ENCODE measurements around the gene ABCA1. TPM values are rescaled to one million over a fixed set of nuclear protein-coding genes. Genes with fewer than 3 reads are reported as not detected.

ABCA1 gene
- total RNA-seq, 1 donor, result 73.1 TPM

DNA sequence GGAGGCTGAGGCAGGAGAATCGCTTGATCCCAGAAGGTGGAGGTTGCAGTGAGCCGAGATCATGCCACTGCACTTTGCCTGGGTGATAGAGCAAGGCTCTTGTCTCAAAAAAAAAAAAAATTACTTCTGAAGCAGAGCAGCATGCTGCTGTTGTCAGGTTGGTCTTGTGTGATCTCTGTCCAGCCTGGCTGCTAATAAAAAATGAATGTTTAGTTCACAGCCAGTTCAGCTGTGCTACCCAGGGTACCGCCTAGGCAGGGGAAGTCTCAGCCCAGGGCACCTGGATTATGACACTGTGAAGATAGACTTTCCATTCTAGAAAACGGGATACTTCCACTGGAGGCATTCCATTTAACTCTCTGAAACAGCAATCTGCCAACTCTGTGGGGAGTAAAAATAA is 23.5 kb upstream of the ABCA1 start:
- Histone ChIP-seq H3K4me3 (ENCODE audit: insufficient read depth, low read length) (no peak overlapping the region), H3K27me3 (ENCODE audit: insufficient read depth, low read length) (no peaks in the 10 kb centered on the region), H4K20me1 (ENCODE audit: insufficient read depth, low read length) (no peaks in the 10 kb centered on the region), H3K4me1 (ENCODE audit: insufficient read depth, low read length) (no peaks in the 10 kb centered on the region), H3K27ac (ENCODE audit: low read depth, low read length) (no peak overlapping the region), H2AFZ (ENCODE audit: low read length) (no peak overlapping the region), H3K36me3 (ENCODE audit: insufficient read depth, low read length) (no peaks in the 10 kb centered on the region), H3K79me2 (ENCODE audit: insufficient read depth, low read length) (no peaks in the 10 kb centered on the region), H3K9me3 (ENCODE audit: low read depth, low read length) (no peaks in the 10 kb centered on the region), H3K4me2 (ENCODE audit: insufficient read depth, low read length) (no peak overlapping the region)
- DNase-seq (ENCODE audit: insufficient read length, low spot score, missing footprints), result no peak
- TF ChIP-seq, protein P1, sequence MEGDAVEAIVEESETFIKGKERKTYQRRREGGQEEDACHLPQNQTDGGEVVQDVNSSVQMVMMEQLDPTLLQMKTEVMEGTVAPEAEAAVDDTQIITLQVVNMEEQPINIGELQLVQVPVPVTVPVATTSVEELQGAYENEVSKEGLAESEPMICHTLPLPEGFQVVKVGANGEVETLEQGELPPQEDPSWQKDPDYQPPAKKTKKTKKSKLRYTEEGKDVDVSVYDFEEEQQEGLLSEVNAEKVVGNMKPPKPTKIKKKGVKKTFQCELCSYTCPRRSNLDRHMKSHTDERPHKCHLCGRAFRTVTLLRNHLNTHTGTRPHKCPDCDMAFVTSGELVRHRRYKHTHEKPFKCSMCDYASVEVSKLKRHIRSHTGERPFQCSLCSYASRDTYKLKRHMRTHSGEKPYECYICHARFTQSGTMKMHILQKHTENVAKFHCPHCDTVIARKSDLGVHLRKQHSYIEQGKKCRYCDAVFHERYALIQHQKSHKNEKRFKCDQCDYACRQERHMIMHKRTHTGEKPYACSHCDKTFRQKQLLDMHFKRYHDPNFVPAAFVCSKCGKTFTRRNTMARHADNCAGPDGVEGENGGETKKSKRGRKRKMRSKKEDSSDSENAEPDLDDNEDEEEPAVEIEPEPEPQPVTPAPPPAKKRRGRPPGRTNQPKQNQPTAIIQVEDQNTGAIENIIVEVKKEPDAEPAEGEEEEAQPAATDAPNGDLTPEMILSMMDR (IDR thresholded peaks at IDR 0.05; ENCODE audit: extremely low read depth, low read depth, low read length), result no peak

DNA sequence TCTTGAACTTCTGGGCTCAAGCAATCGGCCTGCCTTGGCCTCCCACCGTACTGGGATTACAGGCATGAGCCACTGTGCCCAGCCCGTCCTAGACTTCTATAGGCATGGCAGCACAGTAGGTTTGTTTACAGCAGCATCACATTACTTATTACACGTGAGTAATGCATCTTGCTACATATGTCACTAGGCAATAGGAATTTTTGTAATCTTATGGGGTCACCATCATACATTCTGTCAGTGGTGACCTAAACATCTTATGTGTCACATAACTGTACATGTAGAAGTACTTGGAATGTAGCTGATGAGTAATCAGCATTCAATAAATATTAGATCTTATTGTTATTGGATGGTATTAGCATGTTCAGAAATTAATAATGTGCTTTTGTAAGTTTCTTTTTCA is 22.9 kb upstream of the ABCA1 start:
- no peaks in the 10 kb centered on the region for H3K4me1 ChIP-seq (ENCODE audit: insufficient read depth, low read length)
- DNase-seq (ENCODE audit: insufficient read length, low spot score, missing footprints), result no peak
- H3K4me3 ChIP-seq (ENCODE audit: insufficient read depth, low read length), result no peak overlapping the region
- no peaks in the 10 kb centered on the region for H3K27me3 ChIP-seq (ENCODE audit: insufficient read depth, low read length)
- no peaks in the 10 kb centered on the region for H3K79me2 ChIP-seq (ENCODE audit: insufficient read depth, low read length)
- H2AFZ ChIP-seq (ENCODE audit: low read length), result no peak overlapping the region
- no peak overlapping the region for H3K4me2 ChIP-seq (ENCODE audit: insufficient read depth, low read length)
- H3K9me3 ChIP-seq (ENCODE audit: low read depth, low read length), result no peaks in the 10 kb centered on the region
- H3K36me3 ChIP-seq (ENCODE audit: insufficient read depth, low read length), result no peaks in the 10 kb centered on the region
- H4K20me1 ChIP-seq (ENCODE audit: insufficient read depth, low read length), result no peaks in the 10 kb centered on the region
- TF ChIP-seq, protein P1 (IDR thresholded peaks at IDR 0.05; ENCODE audit: extremely low read depth, low read depth, low read length), result no peak
- H3K27ac ChIP-seq (ENCODE audit: low read depth, low read length), result no peak overlapping the region

DNA sequence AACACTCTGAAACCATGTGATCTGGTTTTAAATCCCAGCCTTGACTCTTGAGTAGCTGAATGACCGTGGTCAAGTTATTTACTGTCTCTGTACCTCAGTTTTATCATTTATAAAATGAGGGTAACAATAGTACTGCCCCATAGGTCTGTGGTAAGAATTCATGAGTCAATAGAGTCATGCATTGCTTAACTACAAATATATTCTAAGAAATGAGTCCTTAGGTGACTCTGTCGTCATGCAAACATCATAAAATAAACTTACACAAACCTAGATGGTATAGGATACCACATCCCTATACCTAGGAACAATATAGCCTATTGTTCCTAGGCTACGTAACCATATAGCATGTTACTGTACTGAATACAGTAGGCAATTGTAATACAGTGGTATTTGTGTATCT is 20.3 kb upstream of the ABCA1 start:
- Histone ChIP-seq H3K4me1 (ENCODE audit: insufficient read depth, low read length) (no peaks in the 10 kb centered on the region), H4K20me1 (ENCODE audit: insufficient read depth, low read length) (no peaks in the 10 kb centered on the region), H3K36me3 (ENCODE audit: insufficient read depth, low read length) (no peaks in the 10 kb centered on the region), H3K27me3 (ENCODE audit: insufficient read depth, low read length) (no peaks in the 10 kb centered on the region), H3K4me2 (ENCODE audit: insufficient read depth, low read length) (no peak overlapping the region), H3K27ac (ENCODE audit: low read depth, low read length) (no peak overlapping the region), H3K9me3 (ENCODE audit: low read depth, low read length) (no peaks in the 10 kb centered on the region), H3K4me3 (ENCODE audit: insufficient read depth, low read length) (no peak overlapping the region), H3K79me2 (ENCODE audit: insufficient read depth, low read length) (no peaks in the 10 kb centered on the region), H2AFZ (ENCODE audit: low read length) (no peak overlapping the region)
- no peak for DNase-seq (ENCODE audit: insufficient read length, low spot score, missing footprints)
- TF ChIP-seq, protein P1 (IDR thresholded peaks at IDR 0.05; ENCODE audit: extremely low read depth, low read depth, low read length), result no peak

DNA sequence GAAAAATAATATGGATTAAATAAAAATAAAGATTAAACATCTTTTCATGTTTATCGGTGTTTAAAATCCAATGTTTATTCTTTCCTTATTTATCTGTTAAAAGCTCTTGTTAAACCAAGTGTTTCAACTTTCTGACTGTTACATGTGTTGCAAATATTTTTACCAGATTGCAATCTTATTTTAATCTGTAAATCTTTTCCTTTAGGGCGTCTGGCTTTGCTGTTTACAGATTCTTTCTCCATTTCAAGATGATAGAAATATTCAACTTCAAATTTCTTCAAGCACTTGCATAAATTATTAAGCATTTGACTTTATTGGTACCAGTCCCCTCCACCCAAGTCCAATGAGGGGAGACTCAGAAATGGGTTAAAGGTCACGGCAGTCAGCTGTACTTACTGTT is 16.9 kb upstream of the ABCA1 start:
- Histone ChIP-seq H3K27ac (ENCODE audit: low read depth, low read length) (no peak overlapping the region), H3K27me3 (ENCODE audit: insufficient read depth, low read length) (no peaks in the 10 kb centered on the region), H3K4me1 (ENCODE audit: insufficient read depth, low read length) (no peaks in the 10 kb centered on the region), H2AFZ (ENCODE audit: low read length) (no peak overlapping the region), H3K36me3 (ENCODE audit: insufficient read depth, low read length) (no peaks in the 10 kb centered on the region), H3K4me2 (ENCODE audit: insufficient read depth, low read length) (no peak overlapping the region), H3K4me3 (ENCODE audit: insufficient read depth, low read length) (no peak overlapping the region), H4K20me1 (ENCODE audit: insufficient read depth, low read length) (no peaks in the 10 kb centered on the region), H3K9me3 (ENCODE audit: low read depth, low read length) (no peaks in the 10 kb centered on the region), H3K79me2 (ENCODE audit: insufficient read depth, low read length) (no peaks in the 10 kb centered on the region)
- TF ChIP-seq, protein P1 (IDR thresholded peaks at IDR 0.05; ENCODE audit: extremely low read depth, low read depth, low read length), result no peak
- no peak for DNase-seq (ENCODE audit: insufficient read length, low spot score, missing footprints)

Measured in osteoblast (primary cell).